HepG2 (cell line): ENCODE data around the gene VPREB3.

Experiments
- EP300 ChIP-seq, 3 experiments: sonication (generic) in 1 of 3; formaldehyde crosslinking in 1 of 3; IDR thresholded peaks; 2 replicates each; pipeline versions ENCODE4 v1.5.1 to v1.6.1; 2011 to 2020; ENCODE audit warnings: low read depth in 2 of 3, low read length in 2 of 3, borderline replicate concordance in 1 of 3, improper control_type of control experiment in 1 of 3, mild to moderate bottlenecking in 1 of 3, missing genetic modification reagents in 1 of 3, moderate library complexity in 1 of 3
- MYC ChIP-seq: sonication (generic); formaldehyde crosslinking; IDR thresholded peaks from 2 replicates; pipeline ENCODE4 v1.9.0; 2021; ENCODE audit warnings: missing genetic modification reagents, borderline replicate concordance
- YY1 ChIP-seq: IDR thresholded peaks from 2 replicates; pipeline ENCODE4 v1.6.1; 2011; ENCODE audit warnings: low read length, low read depth, moderate library complexity, mild to moderate bottlenecking; ENCODE audit not compliant: insufficient read depth, insufficient replicate concordance
- ZBTB42 ChIP-seq: sonication (generic); formaldehyde crosslinking; IDR thresholded peaks from 2 replicates; pipeline ENCODE4 v1.5.0; 2020; ENCODE audit warnings: mild to moderate bottlenecking, missing genetic modification reagents
- ZNF225 ChIP-seq: sonication (generic); formaldehyde crosslinking; IDR thresholded peaks from 2 replicates; pipeline ENCODE4 v1.4.0; 2020; ENCODE audit warnings: mild to moderate bottlenecking, missing genetic modification reagents
- ZNF24 ChIP-seq: fragments of 450-650 bp; IDR thresholded peaks from 2 replicates; pipeline ENCODE4 v1.6.1; 2017; ENCODE audit warnings: antibody characterized with exemption, mild to moderate bottlenecking
- ZNF3 ChIP-seq: IDR thresholded peaks from 2 replicates; pipeline ENCODE4 v1.7.0; 2017; ENCODE audit warnings: inconsistent platforms
- TF ChIP-seq, protein P1 (sequence below): sonication (generic); formaldehyde crosslinking; IDR thresholded peaks from 2 replicates; pipeline ENCODE4 v1.5.0; 2020; ENCODE audit warnings: mild to moderate bottlenecking, missing genetic modification reagents, moderate library complexity

DNA sequence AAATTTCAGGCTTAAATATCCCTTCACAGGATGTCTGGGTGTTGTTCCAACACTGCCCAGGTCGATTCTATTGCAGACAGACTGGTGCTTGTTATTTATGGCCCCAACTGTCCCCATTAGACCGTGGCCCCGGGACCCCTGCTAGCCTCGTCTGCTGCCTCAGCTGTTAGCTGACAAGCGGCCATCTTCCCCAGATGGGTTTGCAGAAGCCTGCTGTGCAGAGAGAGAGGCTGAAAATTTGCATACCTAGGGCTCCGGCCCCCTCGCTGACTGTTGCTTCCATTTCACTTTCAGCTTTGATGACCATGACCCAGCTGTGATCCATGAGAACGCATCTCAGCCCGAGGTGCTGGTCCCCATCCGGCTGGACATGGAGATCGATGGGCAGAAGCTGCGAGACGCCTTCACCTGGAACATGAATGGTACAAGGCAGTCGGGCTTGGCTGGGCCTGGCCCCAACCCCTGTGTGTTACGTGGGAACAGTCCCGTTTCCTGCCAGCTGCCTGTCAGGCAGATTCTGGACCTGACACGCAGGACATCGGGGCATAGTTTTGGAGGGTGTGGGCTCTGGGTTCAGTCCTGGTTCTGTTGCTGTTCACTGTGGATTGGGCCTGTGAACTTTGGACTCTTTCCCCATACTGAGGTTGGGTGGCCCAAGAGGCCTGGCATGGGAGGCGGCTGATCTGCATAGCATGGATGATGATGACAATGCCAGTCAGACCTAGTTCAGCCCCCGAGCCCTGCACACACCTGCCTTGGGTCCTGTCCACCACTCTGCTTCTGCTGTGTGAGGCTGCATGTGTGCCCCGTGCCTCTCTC, 49.0 kb upstream of the VPREB3 start:
- TF ChIP-seq ZNF3 (CRISPR knock-in tag) (no peak), MYC (CRISPR knock-in tag) (no peak), YY1 (no peak), ZBTB42 (CRISPR knock-in tag) (no peak), ZNF225 (no peak), ZNF24 (no peak), EP300 (IDR thresholded peaks at IDR 0.05; ENCODE audit: low read depth in 2 of 2, low read length in 2 of 2) (no peak), EP300 (CRISPR knock-in tag; IDR thresholded peaks at IDR 0.05; ENCODE audit: borderline replicate concordance) (no peak)
- TF ChIP-seq, protein P1, sequence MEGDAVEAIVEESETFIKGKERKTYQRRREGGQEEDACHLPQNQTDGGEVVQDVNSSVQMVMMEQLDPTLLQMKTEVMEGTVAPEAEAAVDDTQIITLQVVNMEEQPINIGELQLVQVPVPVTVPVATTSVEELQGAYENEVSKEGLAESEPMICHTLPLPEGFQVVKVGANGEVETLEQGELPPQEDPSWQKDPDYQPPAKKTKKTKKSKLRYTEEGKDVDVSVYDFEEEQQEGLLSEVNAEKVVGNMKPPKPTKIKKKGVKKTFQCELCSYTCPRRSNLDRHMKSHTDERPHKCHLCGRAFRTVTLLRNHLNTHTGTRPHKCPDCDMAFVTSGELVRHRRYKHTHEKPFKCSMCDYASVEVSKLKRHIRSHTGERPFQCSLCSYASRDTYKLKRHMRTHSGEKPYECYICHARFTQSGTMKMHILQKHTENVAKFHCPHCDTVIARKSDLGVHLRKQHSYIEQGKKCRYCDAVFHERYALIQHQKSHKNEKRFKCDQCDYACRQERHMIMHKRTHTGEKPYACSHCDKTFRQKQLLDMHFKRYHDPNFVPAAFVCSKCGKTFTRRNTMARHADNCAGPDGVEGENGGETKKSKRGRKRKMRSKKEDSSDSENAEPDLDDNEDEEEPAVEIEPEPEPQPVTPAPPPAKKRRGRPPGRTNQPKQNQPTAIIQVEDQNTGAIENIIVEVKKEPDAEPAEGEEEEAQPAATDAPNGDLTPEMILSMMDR = no peak
